PFSK-1 (cell line): Measurements from ENCODE around the gene ACAD11.

Source experiments
- FOXP2 ChIP-seq: optimal IDR thresholded peaks from 2 replicates; pipeline ENCODE3; 2011; ENCODE audit warnings: borderline replicate concordance, control low read depth, inconsistent platforms; ENCODE audit not compliant: insufficient read depth; ENCODE audit errors: extremely low read length, extremely low read depth
- POLR2AphosphoS5 ChIP-seq: IDR thresholded peaks from 2 replicates; pipeline ENCODE4 v1.6.1; 2012; ENCODE audit warnings: low read depth, mild to moderate bottlenecking, control low read depth, low read length, moderate library complexity
- SIN3A ChIP-seq: IDR thresholded peaks from 2 replicates; pipeline ENCODE4 v1.6.1; 2012; ENCODE audit warnings: mild to moderate bottlenecking, low read length, moderate library complexity, borderline replicate concordance; ENCODE audit not compliant: insufficient read depth
- TAF1 ChIP-seq: IDR thresholded peaks from 2 replicates; pipeline ENCODE4 v1.6.1; 2012; ENCODE audit warnings: low read length, control low read depth, borderline replicate concordance; ENCODE audit not compliant: insufficient read depth
- TF ChIP-seq, protein P1 (sequence below), 2 experiments: IDR thresholded peaks; 2 replicates each; pipeline versions ENCODE4 v1.6.1 to v1.8.0; 2011 to 2012; ENCODE audit warnings: low read depth in 2 of 2, low read length in 2 of 2, control low read depth in 1 of 2, inconsistent platforms in 1 of 2, mild to moderate bottlenecking in 1 of 2, moderate library complexity in 1 of 2; ENCODE audit not compliant: insufficient read depth in 1 of 2

ACAD11 gene

DNA sequence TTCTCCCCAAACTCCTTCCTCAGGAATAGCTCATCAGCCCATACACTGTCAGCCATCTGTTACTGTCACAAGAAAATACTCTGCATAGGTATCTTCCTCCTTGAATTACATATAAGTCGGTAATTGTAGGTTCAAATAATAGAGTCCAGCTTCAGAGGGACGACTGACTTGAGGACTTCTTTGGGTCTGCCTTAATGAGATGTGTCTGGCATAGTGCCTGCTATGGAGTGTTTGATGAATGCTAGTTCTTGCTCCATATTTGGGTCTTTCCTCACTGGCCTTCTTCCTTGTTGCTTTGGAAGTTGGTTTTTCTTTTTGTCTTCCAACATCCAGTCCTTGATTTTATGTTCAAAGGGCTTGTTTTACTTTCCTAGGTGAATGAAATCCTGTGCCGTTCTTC, 129.0 kb downstream of the ACAD11 start:
- no peak for TF ChIP-seq POLR2AphosphoS5
- TF ChIP-seq, protein P1, sequence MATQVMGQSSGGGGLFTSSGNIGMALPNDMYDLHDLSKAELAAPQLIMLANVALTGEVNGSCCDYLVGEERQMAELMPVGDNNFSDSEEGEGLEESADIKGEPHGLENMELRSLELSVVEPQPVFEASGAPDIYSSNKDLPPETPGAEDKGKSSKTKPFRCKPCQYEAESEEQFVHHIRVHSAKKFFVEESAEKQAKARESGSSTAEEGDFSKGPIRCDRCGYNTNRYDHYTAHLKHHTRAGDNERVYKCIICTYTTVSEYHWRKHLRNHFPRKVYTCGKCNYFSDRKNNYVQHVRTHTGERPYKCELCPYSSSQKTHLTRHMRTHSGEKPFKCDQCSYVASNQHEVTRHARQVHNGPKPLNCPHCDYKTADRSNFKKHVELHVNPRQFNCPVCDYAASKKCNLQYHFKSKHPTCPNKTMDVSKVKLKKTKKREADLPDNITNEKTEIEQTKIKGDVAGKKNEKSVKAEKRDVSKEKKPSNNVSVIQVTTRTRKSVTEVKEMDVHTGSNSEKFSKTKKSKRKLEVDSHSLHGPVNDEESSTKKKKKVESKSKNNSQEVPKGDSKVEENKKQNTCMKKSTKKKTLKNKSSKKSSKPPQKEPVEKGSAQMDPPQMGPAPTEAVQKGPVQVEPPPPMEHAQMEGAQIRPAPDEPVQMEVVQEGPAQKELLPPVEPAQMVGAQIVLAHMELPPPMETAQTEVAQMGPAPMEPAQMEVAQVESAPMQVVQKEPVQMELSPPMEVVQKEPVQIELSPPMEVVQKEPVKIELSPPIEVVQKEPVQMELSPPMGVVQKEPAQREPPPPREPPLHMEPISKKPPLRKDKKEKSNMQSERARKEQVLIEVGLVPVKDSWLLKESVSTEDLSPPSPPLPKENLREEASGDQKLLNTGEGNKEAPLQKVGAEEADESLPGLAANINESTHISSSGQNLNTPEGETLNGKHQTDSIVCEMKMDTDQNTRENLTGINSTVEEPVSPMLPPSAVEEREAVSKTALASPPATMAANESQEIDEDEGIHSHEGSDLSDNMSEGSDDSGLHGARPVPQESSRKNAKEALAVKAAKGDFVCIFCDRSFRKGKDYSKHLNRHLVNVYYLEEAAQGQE (IDR thresholded peaks at IDR 0.05; ENCODE audit: insufficient read depth in 1 of 2, low read depth in 2 of 2, low read length in 2 of 2) = no peak
- TF ChIP-seq SIN3A = no peak
- no peak for TF ChIP-seq FOXP2
- no peak for TF ChIP-seq TAF1

DNA sequence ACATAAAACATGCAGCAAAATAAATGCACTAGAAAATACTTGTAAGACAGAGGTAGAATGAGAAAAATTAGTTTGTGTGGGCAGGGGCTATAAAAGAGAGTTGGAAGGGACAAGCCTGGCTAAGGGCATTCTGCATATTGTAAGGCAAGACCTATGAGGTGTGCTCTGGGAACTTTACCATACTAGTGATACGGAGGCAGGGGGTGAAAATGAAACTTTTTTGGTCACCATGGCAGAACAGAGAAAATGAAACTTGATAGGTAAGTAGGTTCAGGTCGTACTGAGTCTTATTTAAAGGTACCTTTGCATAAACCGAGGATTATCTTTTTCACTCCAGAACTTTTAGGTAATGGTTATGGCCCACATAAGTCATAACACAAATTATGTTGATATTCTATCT, 137.3 kb downstream of the ACAD11 start:
- no peak for TF ChIP-seq POLR2AphosphoS5
- no peak for TF ChIP-seq SIN3A
- TF ChIP-seq, protein P1 (IDR thresholded peaks at IDR 0.05; ENCODE audit: insufficient read depth in 1 of 2, low read depth in 2 of 2, low read length in 2 of 2) = no peak
- TF ChIP-seq TAF1 = no peak
- no peak for TF ChIP-seq FOXP2

DNA sequence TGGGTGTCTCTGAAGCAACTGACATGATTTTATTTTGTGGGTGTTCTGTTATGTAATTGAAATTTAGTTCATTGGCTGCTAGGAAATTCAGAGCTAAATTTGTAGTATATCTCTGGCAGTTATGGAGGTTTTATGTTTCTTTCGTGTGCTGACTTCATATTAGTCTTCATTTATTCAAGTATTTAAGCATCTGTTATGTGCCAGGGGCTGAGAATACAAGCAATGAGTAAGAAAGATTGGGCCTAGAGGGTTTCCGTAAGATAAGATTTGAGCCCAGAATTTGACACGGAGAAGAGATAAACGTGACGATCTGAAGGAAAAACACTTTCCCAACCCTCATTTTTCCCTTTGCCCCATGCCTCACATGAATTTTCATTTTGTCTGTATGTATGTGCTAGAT, 137.7 kb downstream of the ACAD11 start:
- no peak for TF ChIP-seq SIN3A
- TF ChIP-seq POLR2AphosphoS5 = no peak
- no peak for TF ChIP-seq FOXP2
- no peak for TF ChIP-seq TAF1
- TF ChIP-seq, protein P1 (IDR thresholded peaks at IDR 0.05; ENCODE audit: insufficient read depth in 1 of 2, low read depth in 2 of 2, low read length in 2 of 2) = no peak

DNA sequence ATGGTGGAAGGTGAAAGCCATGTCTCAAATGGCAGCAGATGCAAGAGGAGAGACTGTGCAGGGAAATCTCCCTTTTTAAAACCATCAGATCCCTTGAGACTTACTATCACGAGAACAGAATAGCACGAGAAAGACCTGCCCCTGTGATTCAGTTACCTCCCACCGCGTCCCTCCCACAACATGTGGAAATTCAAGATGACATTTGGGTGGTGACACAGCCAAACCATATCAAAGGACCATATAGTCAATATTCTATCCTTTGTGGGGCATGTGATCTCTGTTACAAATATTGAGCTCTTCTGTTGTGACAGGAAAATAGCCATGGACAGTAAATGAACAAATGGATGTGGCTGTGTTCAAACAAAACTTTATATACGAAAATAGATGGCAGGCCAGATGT, 139.7 kb downstream of the ACAD11 start:
- TF ChIP-seq, protein P1 (IDR thresholded peaks at IDR 0.05; ENCODE audit: insufficient read depth in 1 of 2, low read depth in 2 of 2, low read length in 2 of 2) = no peak
- TF ChIP-seq FOXP2 (no peak), SIN3A (no peak), TAF1 (no peak), POLR2AphosphoS5 (no peak)

DNA sequence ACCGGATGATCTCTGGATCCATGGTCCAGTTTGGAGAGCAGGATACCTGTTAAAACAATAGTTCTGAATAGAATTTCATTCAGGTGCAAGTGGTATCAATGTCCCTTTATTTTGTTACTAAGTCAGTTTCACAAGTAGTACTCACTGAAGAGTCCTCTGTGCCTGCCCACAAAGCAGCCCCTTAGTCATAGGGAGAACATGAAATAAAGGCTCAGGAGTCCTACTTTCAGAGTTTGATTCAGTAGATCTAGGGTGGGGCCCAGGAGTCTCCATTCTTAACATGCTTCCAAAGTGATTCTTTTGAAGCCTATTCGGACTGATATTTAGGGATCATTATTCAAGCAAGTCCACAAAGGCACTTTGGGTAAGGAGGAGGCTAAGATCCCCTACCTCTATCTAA, 142.3 kb downstream of the ACAD11 start:
- TF ChIP-seq POLR2AphosphoS5 = no peak
- TF ChIP-seq, protein P1 (IDR thresholded peaks at IDR 0.05; ENCODE audit: insufficient read depth in 1 of 2, low read depth in 2 of 2, low read length in 2 of 2) = no peak
